HFFc6 (cell line): ENCODE results near the gene RNF213. TPM values are rescaled to one million over a fixed set of nuclear protein-coding genes. Genes with fewer than 3 reads are reported as not detected.
"Not testable (repeated sequence)": the region's sequence is repeated elsewhere in the genome, so short reads cannot be mapped to it uniquely, and the experiment has no call there.

ENCODE experiments used
- DNase-seq: peaks from one replicate; pipeline ENCODE4 v3.0.0-alpha.2; 2018
- H3K27ac Mint-ChIP-seq: 2 replicates; pipeline ENCODE4 v1.8.0; 2020; ENCODE audit warnings: mild to moderate bottlenecking, mixed read lengths
- H3K27me3 Mint-ChIP-seq: 2 replicates; pipeline ENCODE4 v1.8.0; 2021; ENCODE audit warnings: mild to moderate bottlenecking, moderate library complexity, mixed read lengths; ENCODE audit not compliant: insufficient read depth
- H3K36me3 Mint-ChIP-seq: 2 replicates; pipeline ENCODE4 v1.8.0; 2021; ENCODE audit warnings: low read depth, mixed read lengths
- H3K4me1 Mint-ChIP-seq: 2 replicates; pipeline ENCODE4 v1.8.0; 2020; ENCODE audit warnings: low read depth, mixed read lengths
- H3K4me3 Mint-ChIP-seq: 2 replicates; pipeline ENCODE4 v1.8.0; 2020; ENCODE audit warnings: mild to moderate bottlenecking, moderate library complexity, mixed read lengths
- H3K9me3 Mint-ChIP-seq: 2 replicates; pipeline ENCODE4 v1.8.0; 2020; ENCODE audit warnings: mild to moderate bottlenecking, mixed read lengths
- CTCF ChIP-seq: fragments of 200-600 bp; sonication (generic); IDR thresholded peaks from 2 replicates; pipeline ENCODE4 v1.5.0; 2021; ENCODE audit warnings: antibody characterized with exemption, mild to moderate bottlenecking
- total RNA-seq, 6 experiments: library from RNA; stranded (reverse); fragmentation: NEBNext Ultra II Directional; extraction: Animal tissue kit (Norgen Biotek cat#: 25700); gene quantifications; 2 replicates in 1 of 6; 3 replicates in 5 of 6; pipeline ENCODE4 v1.2.3, GENCODE V29; 2021

RNF213 gene
- total RNA-seq, 6 experiments from 2014 or later, result 42.0 to 51.6 (median 48.3) TPM

DNA sequence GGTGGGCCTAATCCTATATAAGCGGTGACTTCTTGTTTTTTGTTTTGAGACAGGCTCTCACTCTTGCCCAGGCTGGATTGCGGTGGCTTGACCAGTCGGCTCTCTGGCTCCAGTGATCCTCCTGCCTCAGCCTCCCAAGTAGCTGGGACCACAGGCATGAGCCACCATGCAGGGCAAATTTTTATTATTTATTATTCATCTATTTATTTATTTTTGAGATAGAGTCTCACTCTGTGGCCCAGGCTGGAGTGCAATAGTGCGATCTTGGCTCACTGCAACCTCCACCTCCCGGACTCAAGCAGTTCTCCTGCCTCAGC is 4.7 kb upstream of the RNF213 start:
- Mint-ChIP-seq H3K4me1 (peaks cover 41% of the 10 kb centered on the region), H3K9me3 (no peaks in the 10 kb centered on the region), H3K27ac (peak overlapping the region; percentile 95), H3K27me3 (peaks cover 2% of the 10 kb centered on the region; the same call in 1 of the 2 replicates), H3K36me3 (no peaks in the 10 kb centered on the region; the same call in 1 of the 2 replicates), H3K4me3 (no peak overlapping the region)
- DNase-seq, result no peak
- TF ChIP-seq CTCF, result no peak

DNA sequence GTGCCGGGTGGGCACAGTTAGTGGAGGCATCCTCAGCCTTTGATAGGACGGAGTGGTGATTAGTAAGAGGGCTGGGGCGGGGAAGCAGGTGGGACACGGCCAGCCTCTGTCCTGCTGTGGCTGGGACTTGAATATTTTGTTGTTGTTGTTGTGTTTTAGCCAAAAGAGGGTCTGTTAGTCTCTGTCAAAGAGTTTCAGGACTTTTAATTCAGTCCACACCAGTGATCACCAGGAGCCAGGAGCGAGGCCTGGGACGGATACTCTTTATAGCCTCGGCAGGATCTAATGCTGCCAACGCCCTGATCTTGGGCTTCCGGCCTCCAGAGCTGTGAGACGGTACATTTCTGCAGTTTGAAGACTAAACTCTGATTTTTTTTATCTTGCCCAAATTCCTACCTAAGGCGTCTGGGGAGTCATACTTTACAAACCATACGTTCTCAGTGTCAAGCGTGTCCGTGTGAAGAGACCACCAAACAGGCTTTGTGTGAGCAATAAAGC is 2.9 kb upstream of the RNF213 start:
- DNase-seq, result no peak
- no peak overlapping the region for H3K27ac Mint-ChIP-seq
- H3K4me1 Mint-ChIP-seq, result peaks cover 56% of the 10 kb centered on the region
- H3K27me3 Mint-ChIP-seq, result peaks cover 8% of the 10 kb centered on the region
- no peak for TF ChIP-seq CTCF
- H3K4me3 Mint-ChIP-seq, result no peak overlapping the region
- H3K9me3 Mint-ChIP-seq, result no peaks in the 10 kb centered on the region
- H3K36me3 Mint-ChIP-seq, result no peaks in the 10 kb centered on the region

DNA sequence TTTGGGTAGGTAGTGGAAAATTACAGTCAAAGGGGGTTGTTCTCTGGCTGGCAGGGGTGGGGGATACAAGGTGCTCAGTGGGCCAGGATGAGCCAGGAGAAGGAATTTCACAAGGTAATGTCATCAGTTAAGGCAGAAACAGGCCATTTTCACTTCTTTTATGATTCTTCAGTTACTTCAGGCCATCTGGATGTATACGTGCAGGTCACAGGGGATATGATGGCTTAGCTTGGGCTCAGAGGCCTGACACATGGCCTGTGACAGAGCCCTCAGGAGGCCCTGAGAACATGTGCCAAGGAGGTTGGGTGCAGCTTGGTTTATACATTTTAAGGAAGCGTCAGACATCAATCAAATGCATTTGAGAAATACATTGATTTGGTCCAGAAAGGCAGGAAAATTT is 2.4 kb upstream of the RNF213 start:
- H3K36me3 Mint-ChIP-seq, H3K27me3 Mint-ChIP-seq, H3K4me3 Mint-ChIP-seq, H3K27ac Mint-ChIP-seq, DNase-seq, H3K9me3 Mint-ChIP-seq: not testable (repeated sequence)
- H3K4me1 Mint-ChIP-seq, result peaks cover 54% of the 10 kb centered on the region

DNA sequence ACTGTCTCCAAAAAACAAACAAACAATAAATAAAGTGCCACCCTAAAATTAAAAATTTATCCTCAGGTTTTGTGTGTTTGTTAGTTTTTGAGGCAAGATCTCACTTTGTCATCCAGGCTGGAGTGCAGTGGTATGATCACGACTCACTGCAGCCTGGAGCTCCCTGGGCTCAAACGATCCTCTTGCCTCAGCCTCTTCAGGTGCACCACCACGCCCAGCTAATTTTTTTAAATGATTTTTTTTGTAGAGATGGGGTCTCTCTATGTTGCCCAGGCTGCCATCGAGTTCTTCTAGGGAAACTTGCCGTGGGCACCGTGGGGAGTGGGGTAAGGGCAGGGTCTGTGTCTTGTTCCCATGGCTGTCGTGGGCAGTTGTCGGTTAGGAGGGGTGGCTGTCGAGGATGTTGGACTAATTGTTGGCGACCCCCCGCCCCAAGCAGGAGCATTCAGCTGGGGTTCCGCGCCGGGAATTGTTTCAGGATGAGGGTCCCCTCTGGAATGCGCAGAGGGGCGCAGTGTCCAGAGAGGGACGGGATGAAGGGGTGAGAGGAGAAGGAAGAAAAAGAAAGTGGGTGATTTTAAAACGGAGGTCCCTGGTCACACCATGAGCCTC is 1.1 kb upstream of the RNF213 start:
- H3K4me3 Mint-ChIP-seq, result peak overlapping the region; percentile 88
- TF ChIP-seq CTCF, result no peak
- peak overlapping the region; percentile 92 for H3K27ac Mint-ChIP-seq
- peak; percentile 17 for DNase-seq
- H3K27me3 Mint-ChIP-seq, result peaks cover 8% of the 10 kb centered on the region
- peaks cover 42% of the 10 kb centered on the region for H3K4me1 Mint-ChIP-seq
- H3K9me3 Mint-ChIP-seq, result no peaks in the 10 kb centered on the region
- H3K36me3 Mint-ChIP-seq, result no peaks in the 10 kb centered on the region

GRCh38 chr17:80260069-80260535 is 550 bp upstream of the RNF213 start:
- no peak; the same call in 1 of the 2 replicates for TF ChIP-seq CTCF
- H3K4me1 Mint-ChIP-seq, result peaks cover 36% of the 10 kb centered on the region
- peaks cover 8% of the 10 kb centered on the region for H3K27me3 Mint-ChIP-seq
- peak overlapping the region; percentile 92 for H3K27ac Mint-ChIP-seq
- H3K4me3 Mint-ChIP-seq, result peak overlapping the region; percentile 88
- H3K9me3 Mint-ChIP-seq, result no peaks in the 10 kb centered on the region
- H3K36me3 Mint-ChIP-seq, result no peaks in the 10 kb centered on the region
- DNase-seq, result peak; percentile 54

- Mint-ChIP-seq H3K9me3 (no peaks in the 10 kb centered on the region), H3K27ac (peak overlapping the region; percentile 86), H3K36me3 (peaks cover 7% of the 10 kb centered on the region), H3K4me3 (peak overlapping the region; percentile 88), H3K4me1 (peaks cover 28% of the 10 kb centered on the region), H3K27me3 (peaks cover 7% of the 10 kb centered on the region)
- TF ChIP-seq CTCF, result no peak
- peak; percentile 53 for DNase-seq
Measured at GRCh38 chr17:80261159-80261894, 675 bp downstream of the RNF213 start.
